Measurements from ENCODE around the gene TEX13A. TPM values are rescaled to one million over a fixed set of nuclear protein-coding genes. Genes with fewer than 3 reads are reported as not detected.

Gene TEX13A, protein sequence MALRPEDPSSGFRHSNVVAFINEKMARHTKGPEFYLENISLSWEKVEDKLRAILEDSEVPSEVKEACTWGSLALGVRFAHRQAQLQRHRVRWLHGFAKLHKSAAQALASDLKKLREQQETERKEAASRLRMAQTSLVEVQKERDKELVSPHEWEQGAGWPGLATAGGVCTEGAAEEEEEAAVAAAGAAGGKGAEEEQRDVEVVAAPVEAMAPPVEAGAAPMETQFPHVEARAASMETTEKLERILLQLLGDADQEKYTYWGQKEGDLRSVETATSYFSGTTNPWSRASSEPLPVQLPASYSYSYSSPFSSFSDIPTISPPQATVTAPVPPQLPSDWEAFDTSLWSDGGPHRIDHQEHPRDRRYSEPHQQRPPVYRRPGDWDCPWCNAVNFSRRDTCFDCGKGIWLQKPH
- not detected in 2 replicates for polyA plus RNA-seq (2011; rRNA removed)
- not detected in 2 replicates for polyA minus RNA-seq (2011; rRNA and poly(A)+ RNA removed)

DNA sequence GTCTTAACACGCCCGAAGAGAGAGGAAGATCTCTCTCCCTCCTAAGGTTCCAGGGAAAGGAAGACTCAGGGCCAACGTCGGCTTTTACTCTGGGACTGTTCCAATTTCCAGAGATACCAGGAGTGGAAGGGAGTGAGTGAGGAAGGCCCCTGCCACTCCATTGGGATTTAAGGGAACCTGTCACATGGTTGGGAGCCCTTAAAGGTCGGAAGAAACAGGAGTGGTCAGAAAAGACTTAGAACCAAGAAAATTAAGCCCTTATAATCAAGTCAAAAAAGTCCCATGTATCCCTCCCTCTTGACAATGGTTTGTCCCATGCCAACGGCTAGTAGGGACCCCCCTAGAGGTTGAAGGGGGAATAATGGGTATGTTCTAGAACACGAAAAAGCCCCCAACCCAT is at the start of gene TEX13A:
TSS of gene TEX13A (minus strand) at position 59 of the 400 bp plus-strand sequence. CDS start 297 bp downstream, outside the sequence.
- DNase-seq (ENCODE audit: low read depth, low spot score) = no peak
- TF ChIP-seq, protein P1, sequence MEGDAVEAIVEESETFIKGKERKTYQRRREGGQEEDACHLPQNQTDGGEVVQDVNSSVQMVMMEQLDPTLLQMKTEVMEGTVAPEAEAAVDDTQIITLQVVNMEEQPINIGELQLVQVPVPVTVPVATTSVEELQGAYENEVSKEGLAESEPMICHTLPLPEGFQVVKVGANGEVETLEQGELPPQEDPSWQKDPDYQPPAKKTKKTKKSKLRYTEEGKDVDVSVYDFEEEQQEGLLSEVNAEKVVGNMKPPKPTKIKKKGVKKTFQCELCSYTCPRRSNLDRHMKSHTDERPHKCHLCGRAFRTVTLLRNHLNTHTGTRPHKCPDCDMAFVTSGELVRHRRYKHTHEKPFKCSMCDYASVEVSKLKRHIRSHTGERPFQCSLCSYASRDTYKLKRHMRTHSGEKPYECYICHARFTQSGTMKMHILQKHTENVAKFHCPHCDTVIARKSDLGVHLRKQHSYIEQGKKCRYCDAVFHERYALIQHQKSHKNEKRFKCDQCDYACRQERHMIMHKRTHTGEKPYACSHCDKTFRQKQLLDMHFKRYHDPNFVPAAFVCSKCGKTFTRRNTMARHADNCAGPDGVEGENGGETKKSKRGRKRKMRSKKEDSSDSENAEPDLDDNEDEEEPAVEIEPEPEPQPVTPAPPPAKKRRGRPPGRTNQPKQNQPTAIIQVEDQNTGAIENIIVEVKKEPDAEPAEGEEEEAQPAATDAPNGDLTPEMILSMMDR (IDR thresholded peaks at IDR 0.05; ENCODE audit: low read depth, low read length) = no peak
- POLR2A ChIA-PET = no interaction called here
- Histone ChIP-seq H3K4me3 (ENCODE audit: low read depth, low read length) (no peak within 1 kb of the TSS), H3K9me3 (ENCODE audit: control insufficient read depth, insufficient read depth, low read length) (peaks cover 5% of the 10 kb centered on the region; the same call in 1 of the 2 replicates), H3K27ac (ENCODE audit: low read depth, low read length) (no peak within 1 kb of the TSS), H3K27me3 (ENCODE audit: control insufficient read depth, insufficient read depth, low read length) (no peaks in the 10 kb centered on the region)
- CTCF ChIA-PET = no interaction called here

DNA sequence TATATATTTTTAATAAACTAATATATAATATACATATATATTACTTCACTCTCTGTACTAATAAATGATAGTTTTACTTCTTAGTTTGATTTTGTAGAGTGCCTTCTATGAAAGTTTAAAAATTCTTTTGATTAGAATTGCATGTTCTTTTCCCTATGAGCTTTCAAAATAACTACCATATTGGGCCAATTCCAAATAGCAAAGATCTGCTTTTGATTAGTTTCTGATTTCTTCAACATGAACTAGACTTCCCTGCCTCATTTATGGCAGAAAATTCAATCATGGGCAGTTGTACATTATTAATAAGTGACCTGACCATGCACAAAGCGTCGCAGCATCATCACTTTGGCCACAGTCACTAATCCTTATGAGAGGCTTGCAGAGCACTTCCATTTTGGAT is 48.9 kb upstream of the TEX13A start:
- TF ChIP-seq, protein P1 (IDR thresholded peaks at IDR 0.05; ENCODE audit: low read depth, low read length) = no peak
- H3K4me3 ChIP-seq (ENCODE audit: low read depth, low read length) = no peak overlapping the region
- ChIA-PET CTCF (no interaction called here), POLR2A (no interaction called here)
- H3K9me3 ChIP-seq (ENCODE audit: control insufficient read depth, insufficient read depth, low read length) = no peaks in the 10 kb centered on the region
- H3K27ac ChIP-seq (ENCODE audit: low read depth, low read length) = no peak overlapping the region
- no peak for DNase-seq (ENCODE audit: low read depth, low spot score)
- no peaks in the 10 kb centered on the region for H3K27me3 ChIP-seq (ENCODE audit: control insufficient read depth, insufficient read depth, low read length)

DNA sequence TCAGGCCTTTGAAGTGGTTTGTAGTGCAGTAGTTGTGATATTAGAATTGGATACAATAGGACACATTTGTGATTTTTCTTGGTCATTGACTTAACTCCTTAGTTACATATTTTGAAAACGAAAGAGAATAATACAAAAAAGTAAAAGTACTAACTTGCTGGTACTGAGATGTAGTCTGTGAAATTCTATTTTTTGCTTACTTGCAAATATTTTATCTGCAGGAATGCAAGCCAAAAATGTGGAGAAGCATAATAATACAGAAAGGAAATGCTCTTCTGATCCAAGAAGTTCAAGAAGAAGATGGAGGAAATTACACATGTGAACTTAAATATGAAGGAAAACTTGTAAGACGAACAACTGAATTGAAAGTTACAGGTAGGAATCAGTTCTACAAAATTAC is 46.7 kb upstream of the TEX13A start:
- no peak overlapping the region for H3K4me3 ChIP-seq (ENCODE audit: low read depth, low read length)
- no peaks in the 10 kb centered on the region for H3K27me3 ChIP-seq (ENCODE audit: control insufficient read depth, insufficient read depth, low read length)
- CTCF ChIA-PET = no interaction called here
- TF ChIP-seq, protein P1 (IDR thresholded peaks at IDR 0.05; ENCODE audit: low read depth, low read length) = no peak
- DNase-seq (ENCODE audit: low read depth, low spot score) = no peak
- no peak overlapping the region for H3K27ac ChIP-seq (ENCODE audit: low read depth, low read length)
- no peaks in the 10 kb centered on the region for H3K9me3 ChIP-seq (ENCODE audit: control insufficient read depth, insufficient read depth, low read length)
- POLR2A ChIA-PET = no interaction called here

DNA sequence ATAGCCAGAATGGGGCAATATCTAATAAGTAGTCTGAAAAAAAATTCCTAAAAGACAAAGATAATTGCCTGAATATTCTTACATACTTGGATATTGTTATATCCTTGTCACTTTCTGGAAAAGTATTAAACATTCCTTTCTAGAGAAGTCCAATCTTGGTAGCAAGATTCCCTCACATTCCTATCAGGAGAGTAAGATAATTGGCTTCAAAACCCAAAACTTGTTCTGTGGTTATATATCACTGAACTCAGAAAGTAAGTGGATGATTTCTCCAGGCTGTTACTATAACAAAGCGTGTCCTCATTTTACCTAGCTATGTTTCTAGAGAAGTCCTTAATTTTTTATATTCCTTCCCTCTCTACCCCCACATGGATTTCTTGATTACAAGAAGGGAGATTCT is 46.0 kb upstream of the TEX13A start:
- Histone ChIP-seq H3K4me3 (ENCODE audit: low read depth, low read length) (no peak overlapping the region), H3K27me3 (ENCODE audit: control insufficient read depth, insufficient read depth, low read length) (no peaks in the 10 kb centered on the region), H3K9me3 (ENCODE audit: control insufficient read depth, insufficient read depth, low read length) (no peaks in the 10 kb centered on the region), H3K27ac (ENCODE audit: low read depth, low read length) (no peak overlapping the region)
- POLR2A ChIA-PET = no interaction called here
- TF ChIP-seq, protein P1 (IDR thresholded peaks at IDR 0.05; ENCODE audit: low read depth, low read length) = no peak
- DNase-seq (ENCODE audit: low read depth, low spot score) = no peak
- CTCF ChIA-PET = no interaction called here

DNA sequence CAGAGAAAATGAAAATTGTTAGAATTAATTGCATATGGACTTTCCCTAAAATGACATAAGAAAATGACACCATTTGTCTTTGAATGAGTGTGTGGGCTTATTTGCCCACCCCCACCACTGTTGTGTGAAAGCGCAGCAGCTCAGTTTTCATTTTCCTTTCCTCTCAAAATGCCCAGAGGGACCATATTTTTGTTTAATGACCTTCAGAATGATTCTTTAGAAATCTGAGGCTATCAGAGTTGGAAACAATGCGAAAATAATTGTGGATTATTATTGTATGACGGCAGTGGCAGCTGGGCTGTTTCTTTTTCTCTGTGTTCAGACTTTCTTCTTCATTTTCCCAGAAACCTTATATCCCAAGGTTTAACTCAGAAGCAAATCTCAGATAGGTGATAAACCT is 44.6 kb upstream of the TEX13A start:
- H3K27ac ChIP-seq (ENCODE audit: low read depth, low read length) = no peak overlapping the region
- POLR2A ChIA-PET = no interaction called here

More for the DNA sequence above, 44.6 kb upstream of the TEX13A start:
- CTCF ChIA-PET = no interaction called here
- TF ChIP-seq, protein P1 (IDR thresholded peaks at IDR 0.05; ENCODE audit: low read depth, low read length) = no peak
- Histone ChIP-seq H3K4me3 (ENCODE audit: low read depth, low read length) (no peak overlapping the region), H3K9me3 (ENCODE audit: control insufficient read depth, insufficient read depth, low read length) (no peaks in the 10 kb centered on the region), H3K27me3 (ENCODE audit: control insufficient read depth, insufficient read depth, low read length) (no peaks in the 10 kb centered on the region)
- DNase-seq (ENCODE audit: low read depth, low spot score) = no peak
